Middle frontal gyrus (tissue), 1 donor: ENCODE results near the gene SLC6A8.
"Not testable (repeated sequence)": the region's sequence is repeated elsewhere in the genome, so short reads cannot be mapped to it uniquely, and the experiment has no call there.

ENCODE experiments used
- DNase-seq: peaks from one replicate; pipeline ENCODE4 v3.0.0-alpha.2; 2015; ENCODE audit warnings: low spot score; ENCODE audit errors: extremely low spot score

SLC6A8 gene

GRCh38 chrX:153730115-153730514 is 42.4 kb downstream of the SLC6A8 start:
- DNase-seq: not testable (repeated sequence)

GRCh38 chrX:153731117-153731844 is 43.6 kb downstream of the SLC6A8 start:
- DNase-seq: no peak

- DNase-seq: no peak
Observed at GRCh38 chrX:153731845-153732215, 44.1 kb downstream of the SLC6A8 start.

GRCh38 chrX:153732401-153732800 is 44.7 kb downstream of the SLC6A8 start:
- no peak for DNase-seq

- no peak for DNase-seq
Observed at GRCh38 chrX:153733651-153734240, 46.0 kb downstream of the SLC6A8 start.

GRCh38 chrX:153734871-153735270 is 47.1 kb downstream of the SLC6A8 start:
- DNase-seq: no peak

GRCh38 chrX:153735274-153735673 is 47.5 kb downstream of the SLC6A8 start:
- no peak for DNase-seq

- DNase-seq: no peak
Observed at GRCh38 chrX:153736071-153736820, 48.5 kb downstream of the SLC6A8 start.

GRCh38 chrX:153736871-153737441 is 49.2 kb downstream of the SLC6A8 start:
- DNase-seq: no peak

- no peak for DNase-seq
Observed at GRCh38 chrX:153738056-153738605, 50.4 kb downstream of the SLC6A8 start.

GRCh38 chrX:153739754-153740486 is 52.2 kb downstream of the SLC6A8 start:
- no peak for DNase-seq

- DNase-seq: no peak
Observed at GRCh38 chrX:153740631-153741222, 53.0 kb downstream of the SLC6A8 start.

GRCh38 chrX:153741446-153741845 is 53.7 kb downstream of the SLC6A8 start:
- no peak for DNase-seq

GRCh38 chrX:153742111-153742510 is 54.4 kb downstream of the SLC6A8 start:
- DNase-seq: not testable (repeated sequence)

GRCh38 chrX:153742796-153743467 is 55.2 kb downstream of the SLC6A8 start:
- DNase-seq: not testable (repeated sequence)

GRCh38 chrX:153743468-153744209 is 55.9 kb downstream of the SLC6A8 start:
- not testable (repeated sequence) for DNase-seq

- DNase-seq: no peak
Observed at GRCh38 chrX:153744210-153745066, 56.7 kb downstream of the SLC6A8 start.

GRCh38 chrX:153745067-153745433 is 57.3 kb downstream of the SLC6A8 start:
- DNase-seq: not testable (repeated sequence)
